ENCODE measurements around the gene DHX57. TPM values are rescaled to one million over a fixed set of nuclear protein-coding genes. Genes with fewer than 3 reads are reported as not detected.

Gene DHX57
- polyA plus RNA-seq, 1 donor from 2014 or later: 44.0 TPM

DNA sequence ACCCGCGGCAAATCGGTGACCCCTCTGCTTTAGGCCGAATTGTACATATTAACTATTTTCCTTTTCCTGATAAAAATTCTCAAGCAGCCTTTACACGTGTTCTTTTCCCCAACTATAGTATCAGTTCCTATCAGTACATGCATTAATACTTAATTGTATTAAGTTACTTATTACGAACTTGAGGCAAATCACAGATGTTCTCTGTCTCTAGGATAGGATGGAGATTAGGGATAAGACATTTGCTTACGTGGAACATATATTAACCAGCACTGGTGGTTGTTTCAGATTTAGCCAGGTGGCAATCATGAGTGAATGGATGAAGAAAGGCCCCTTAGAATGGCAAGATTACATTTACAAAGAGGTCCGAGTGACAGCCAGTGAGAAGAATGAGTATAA lies 97.0 kb downstream of the DHX57 start:
- no peaks in the 10 kb centered on the region for H4K20me1 ChIP-seq (ENCODE audit: insufficient read depth)
- no peaks in the 10 kb centered on the region for H3K9me2 ChIP-seq (ENCODE audit: insufficient read depth, low read length)
- peak overlapping the region; percentile 74 for H3K4me3 ChIP-seq (ENCODE audit: low read length)
- H3F3A ChIP-seq (ENCODE audit: insufficient read depth, low read length, poor library complexity, severe bottlenecking): no peaks in the 10 kb centered on the region
- no peaks in the 10 kb centered on the region for H3K9me3 ChIP-seq (ENCODE audit: low read length)
- H3K27me3 ChIP-seq (ENCODE audit: insufficient read depth, low read depth, low read length): no peaks in the 10 kb centered on the region
- peak overlapping the region; percentile 60 for H3K9ac ChIP-seq (ENCODE audit: low read length)
- H3K79me2 ChIP-seq (replicated peaks; ENCODE audit: insufficient read depth, low read length): no peaks in the 10 kb centered on the region
- H3K27ac ChIP-seq (ENCODE audit: low read length): peak overlapping the region; percentile 48
- H3K36me3 ChIP-seq (ENCODE audit: insufficient read depth, low read length): no peaks in the 10 kb centered on the region
- no peak for TF ChIP-seq CTCF (IDR thresholded peaks at IDR 0.05; ENCODE audit: poor library complexity, severe bottlenecking)
- TF ChIP-seq EP300 (conservative IDR thresholded peaks at IDR 0.05; ENCODE audit: poor library complexity, severe bottlenecking): no peak
- TF ChIP-seq POLR2AphosphoS5 (IDR thresholded peaks at IDR 0.05): no peak
- TF ChIP-seq EZH2 (IDR thresholded peaks at IDR 0.05; ENCODE audit: borderline replicate concordance, insufficient read depth, low read length, poor library complexity, severe bottlenecking): no peak
- no peak for TF ChIP-seq RAD21 (conservative IDR thresholded peaks at IDR 0.05)
- no peak for TF ChIP-seq REST (IDR thresholded peaks at IDR 0.05; ENCODE audit: borderline replicate concordance)
- TF ChIP-seq TAF1 (IDR thresholded peaks at IDR 0.05; ENCODE audit: low read depth): no peak
- TF ChIP-seq SMC3 (conservative IDR thresholded peaks at IDR 0.05; ENCODE audit: poor library complexity): no peak
- TF ChIP-seq MXI1 (conservative IDR thresholded peaks at IDR 0.05; ENCODE audit: poor library complexity, severe bottlenecking): no peak
- peak overlapping the region; percentile 86 for H2AFZ ChIP-seq (ENCODE audit: low read depth, low read length)
- H3K4me2 ChIP-seq (ENCODE audit: low read length): peak overlapping the region; percentile 86

GRCh38 chr2:38776531-38776930 lies 99.2 kb downstream of the DHX57 start:
- no peaks in the 10 kb centered on the region for H3K36me3 ChIP-seq (ENCODE audit: insufficient read depth, low read length)
- H2AFZ ChIP-seq (ENCODE audit: low read depth, low read length): no peak overlapping the region
- no peaks in the 10 kb centered on the region for H3F3A ChIP-seq (ENCODE audit: insufficient read depth, low read length, poor library complexity, severe bottlenecking)
- no peaks in the 10 kb centered on the region for H3K27me3 ChIP-seq (ENCODE audit: insufficient read depth, low read depth, low read length)
- no peak overlapping the region for H3K4me3 ChIP-seq (ENCODE audit: low read length)
- no peak overlapping the region for H3K27ac ChIP-seq (ENCODE audit: low read length)
- no peak overlapping the region for H3K4me2 ChIP-seq (ENCODE audit: low read length)
- no peak for TF ChIP-seq MXI1 (conservative IDR thresholded peaks at IDR 0.05; ENCODE audit: poor library complexity, severe bottlenecking)
- TF ChIP-seq REST (IDR thresholded peaks at IDR 0.05; ENCODE audit: borderline replicate concordance): no peak
- no peak for TF ChIP-seq RAD21 (conservative IDR thresholded peaks at IDR 0.05)
- TF ChIP-seq POLR2AphosphoS5 (IDR thresholded peaks at IDR 0.05): no peak
- TF ChIP-seq EZH2 (IDR thresholded peaks at IDR 0.05; ENCODE audit: borderline replicate concordance, insufficient read depth, low read length, poor library complexity, severe bottlenecking): no peak
- no peaks in the 10 kb centered on the region for H3K9me2 ChIP-seq (ENCODE audit: insufficient read depth, low read length)
- H3K79me2 ChIP-seq (replicated peaks; ENCODE audit: insufficient read depth, low read length): no peaks in the 10 kb centered on the region
- no peaks in the 10 kb centered on the region for H4K20me1 ChIP-seq (ENCODE audit: insufficient read depth)
- H3K9ac ChIP-seq (ENCODE audit: low read length): no peak overlapping the region
- no peaks in the 10 kb centered on the region for H3K9me3 ChIP-seq (ENCODE audit: low read length)
